Spleen (tissue), 11 donors: ENCODE results near the gene ASF1B. TPM values are rescaled to one million over a fixed set of nuclear protein-coding genes. Genes with fewer than 3 reads are reported as not detected.

ENCODE experiments used
- DNase-seq: peaks from one replicate; pipeline ENCODE4 v3.0.0-alpha.2; 2020
- H3K27ac ChIP-seq, 8 donors: fragments of 200-600 bp; sonication (generic) in 7 of 8; 1 replicate in 4 of 8; 2 replicates in 4 of 8; pipeline versions ENCODE4 v1.5.0 to v1.8.0; 2016 to 2021; ENCODE audit warnings: inconsistent platforms in 4 of 8, mild to moderate bottlenecking in 4 of 8, moderate library complexity in 1 of 8
- H3K27me3 ChIP-seq, 7 donors: fragments of 200-600 bp; sonication (generic) in 6 of 7; replicated peaks in 1 of 7; 1 replicate in 4 of 7; 2 replicates in 3 of 7; pipeline versions ENCODE4 v1.5.0 to v1.8.0; 2016 to 2021; ENCODE audit warnings: inconsistent platforms in 3 of 7, mild to moderate bottlenecking in 1 of 7
- H3K36me3 ChIP-seq, 6 donors: fragments of 200-600 bp; sonication (generic) in 5 of 6; 1 replicate in 4 of 6; 2 replicates in 2 of 6; pipeline versions ENCODE4 v1.5.0 to v1.8.0; 2016 to 2021; ENCODE audit warnings: inconsistent platforms in 2 of 6
- H3K4me1 ChIP-seq, 6 donors: fragments of 200-600 bp; sonication (generic) in 5 of 6; 1 replicate in 3 of 6; 2 replicates in 3 of 6; pipeline versions ENCODE4 v1.5.0 to v1.8.0; 2016 to 2021; ENCODE audit warnings: inconsistent platforms in 3 of 6
- H3K4me3 ChIP-seq, 8 donors: fragments of 200-600 bp; sonication (generic) in 7 of 8; 1 replicate in 4 of 8; 2 replicates in 4 of 8; pipeline versions ENCODE4 v1.5.0 to v1.8.0; 2016 to 2021; ENCODE audit warnings: inconsistent platforms in 4 of 8, mild to moderate bottlenecking in 4 of 8, moderate library complexity in 2 of 8
- H3K9me3 ChIP-seq, 8 donors: fragments of 200-600 bp; sonication (generic) in 7 of 8; 1 replicate in 4 of 8; 2 replicates in 4 of 8; pipeline versions ENCODE4 v1.5.0 to v1.8.0; 2016 to 2021; ENCODE audit warnings: inconsistent platforms in 4 of 8
- CTCF ChIP-seq, 11 experiments: fragments of 200-600 bp in 7 of 11; fragments of 450-650 bp in 4 of 11; sonication (generic) in 4 of 11; IDR thresholded peaks in 8 of 11; conservative IDR thresholded peaks in 3 of 11; 1 replicate in 7 of 11; 2 replicates in 4 of 11; pipeline versions ENCODE4 v1.4.0 to v1.8.0; 2016 to 2021; ENCODE audit warnings: antibody characterized with exemption in 11 of 11, inconsistent platforms in 4 of 11, mild to moderate bottlenecking in 1 of 11
- POLR2A ChIP-seq, 3 donors: fragments of 450-650 bp; IDR thresholded peaks; one replicate each; pipeline ENCODE4 v1.5.1; 2017; ENCODE audit warnings: antibody characterized with exemption in 3 of 3, mild to moderate bottlenecking in 1 of 3
- POLR2AphosphoS5 ChIP-seq, 3 donors: sonication (generic); formaldehyde crosslinking; IDR thresholded peaks; one replicate each; pipeline ENCODE4 v1.5.1; 2017; ENCODE audit warnings: antibody characterized with exemption in 3 of 3
- WGBS, 5 donors: extraction: QIAGEN DNeasy Blood & Tissue Kit in 3 of 5; methylation state at CpG; one replicate each; pipeline versions ENCODE4 v1.1.5 to v1.1.7; 2013 to 2018; 5-methylcytosine and 5-hydroxymethylcytosine counted together
- intact Hi-C: fragments of 100-400 bp; cut with DNase I; formaldehyde crosslinking; loops from one replicate; pipeline ENCODE4 v1.15.0; 2023; ENCODE audit warnings: low total_unique reads
- polyA plus RNA-seq, 3 donors: library from polyadenylated mRNA; stranded (reverse); fragments of 200-250 nt; gene quantifications; one replicate each; pipeline ENCODE4 v1.2.1, GENCODE V29; 2013
- total RNA-seq, 7 donors: library from RNA; depleted of rRNA in 3 of 7; stranded (reverse); fragments of >200 nt in 3 of 7; fragmentation: NEBNext Ultra II Directional in 4 of 7; extraction: Animal tissue kit (Norgen Biotek cat#: 25700) in 4 of 7; gene quantifications; one replicate each; pipeline versions ENCODE4 v1.1.0 to v1.2.1, GENCODE V29; 2016 to 2021
- donor health status: healthy with polysubstance abuse.
- donor health status: DM: no; HTN: no; CAD: no; lungs with moderate emphysema.
- donor health status: DM: no; HTN: no; CAD: no.
- donor health status: Bipolar disorder and iron deficiency.
- donor health status: healthy.
- donor health status: DM: no; HTN: no; CAD: no.
- donor health status: DM: yes; HTN: yes; CAD: no.

The ASF1B gene
- total and polyA plus RNA-seq, 10 donors: 3.8 to 24.8 (median 8.6) TPM

DNA sequence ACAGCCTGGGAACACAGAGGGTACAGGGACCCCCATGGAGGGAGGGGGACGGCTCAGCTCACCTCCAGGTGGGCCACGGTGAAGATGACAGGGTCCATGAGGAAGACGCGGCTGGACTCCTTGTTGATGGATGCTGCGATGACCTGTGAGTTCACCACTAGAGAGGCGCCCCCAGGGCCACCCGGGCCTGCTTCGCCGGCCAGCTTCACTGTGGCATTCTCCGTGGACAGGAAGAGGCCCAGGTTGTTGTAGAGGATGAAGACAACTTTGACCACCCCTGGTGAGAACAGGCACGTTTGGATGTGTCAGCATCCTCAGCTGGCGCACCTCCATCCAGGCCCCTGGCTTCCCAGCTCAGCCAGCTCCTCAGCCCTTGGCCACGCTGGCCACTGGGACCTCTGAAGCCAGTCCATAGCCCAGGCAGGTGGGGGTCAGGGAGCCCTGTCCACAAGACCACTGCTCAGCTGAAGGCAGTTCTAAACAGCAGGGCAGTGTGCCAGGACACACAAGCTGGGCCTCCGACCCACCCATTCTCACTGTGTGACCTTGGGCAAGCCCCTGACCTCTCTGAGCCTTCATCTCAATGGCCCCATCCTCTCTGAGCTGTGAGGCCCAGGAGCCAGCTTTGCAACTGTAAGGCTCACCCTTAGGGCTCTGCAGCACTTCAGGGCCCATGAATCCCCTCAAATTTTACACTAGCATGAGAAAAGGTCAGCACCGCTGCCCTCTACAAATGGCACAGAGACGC lies 22.1 kb upstream of the ASF1B start:
- Histone ChIP-seq H3K27ac (no peak overlapping the region), H3K27me3 (no peaks in the 10 kb centered on the region), H3K4me1 (no peaks in the 10 kb centered on the region), H3K4me3 (no peak overlapping the region), H3K36me3 (peaks cover 3 to 63% (median 26%) of the 10 kb centered on the region in 6 donors), H3K9me3 (no peaks in the 10 kb centered on the region)
- DNase-seq: no peak
- intact Hi-C loops: no loop called here
- 82 to 93% (median 87%) methylated on average over 5 to 16 of the region's 16 CpGs for WGBS, 5 donors
- TF ChIP-seq CTCF (IDR thresholded peaks at IDR 0.05 in 8 of 11, conservative IDR thresholded peaks at IDR 0.05 in 3 of 11) (no peak), POLR2AphosphoS5 (IDR thresholded peaks at IDR 0.05) (peak in 1 of 3 donors; percentile 17)

GRCh38 chr19:14156971-14157717 lies 20.8 kb upstream of the ASF1B start:
- Histone ChIP-seq H3K4me3 (no peak overlapping the region), H3K27ac (no peak overlapping the region), H3K4me1 (no peaks in the 10 kb centered on the region), H3K9me3 (no peaks in the 10 kb centered on the region), H3K27me3 (no peaks in the 10 kb centered on the region), H3K36me3 (peaks cover 3 to 62% (median 26%) of the 10 kb centered on the region in 6 donors)
- WGBS, 5 donors: 89 to 97% (median 93%) methylated on average over 20 to 26 of the region's 26 CpGs
- DNase-seq: no peak
- intact Hi-C loops: no loop called here
- peak in 1 of 3 donors; percentile 8 for TF ChIP-seq POLR2AphosphoS5 (IDR thresholded peaks at IDR 0.05)
- TF ChIP-seq CTCF (IDR thresholded peaks at IDR 0.05 in 8 of 11, conservative IDR thresholded peaks at IDR 0.05 in 3 of 11): no peak

GRCh38 chr19:14156122-14156521 lies 19.7 kb upstream of the ASF1B start:
- no peak overlapping the region for H3K27ac ChIP-seq
- peaks cover 0 to 2% (median 0%) of the 10 kb centered on the region in 6 donors for H3K4me1 ChIP-seq
- TF ChIP-seq POLR2A (IDR thresholded peaks at IDR 0.05): no peak
- TF ChIP-seq POLR2AphosphoS5 (IDR thresholded peaks at IDR 0.05): peak in 1 of 3 donors; percentile 7
- no peak for TF ChIP-seq CTCF (IDR thresholded peaks at IDR 0.05 in 8 of 11, conservative IDR thresholded peaks at IDR 0.05 in 3 of 11)
- H3K4me3 ChIP-seq: no peak overlapping the region
- peaks cover 3 to 70% (median 26%) of the 10 kb centered on the region in 6 donors for H3K36me3 ChIP-seq
- DNase-seq: no peak
- H3K9me3 ChIP-seq: no peaks in the 10 kb centered on the region
- intact Hi-C loops: no loop called here
- 93 to 98% (median 94%) methylated on average over 5 to 12 of the region's 12 CpGs for WGBS, 5 donors
- no peaks in the 10 kb centered on the region for H3K27me3 ChIP-seq

DNA sequence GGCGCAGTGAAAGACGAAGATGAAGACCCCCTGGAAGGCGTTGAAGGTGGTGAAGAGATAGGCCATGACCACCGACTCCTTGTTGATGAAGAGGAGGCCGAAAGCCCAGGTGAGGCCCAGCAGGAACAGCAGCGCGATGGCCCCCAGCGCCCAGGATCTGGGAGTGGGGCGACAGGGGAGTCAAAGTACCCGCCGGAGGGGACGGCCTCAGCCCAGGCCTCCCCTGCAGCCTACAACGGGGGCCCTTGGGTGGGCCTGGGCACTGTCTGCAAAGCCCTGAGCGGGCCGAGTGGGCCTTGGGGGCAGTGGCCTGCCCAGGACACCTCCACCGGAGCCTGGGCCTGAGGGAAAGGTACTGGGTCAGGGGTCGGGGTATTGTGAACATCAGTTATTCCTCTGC lies 19.0 kb upstream of the ASF1B start:
- Histone ChIP-seq H3K27me3 (no peaks in the 10 kb centered on the region), H3K9me3 (no peaks in the 10 kb centered on the region), H3K36me3 (peaks cover 3 to 72% (median 26%) of the 10 kb centered on the region in 6 donors), H3K4me1 (peaks cover under 1 to 10% (median 5%) of the 10 kb centered on the region in 6 donors), H3K27ac (no peak overlapping the region), H3K4me3 (no peak overlapping the region)
- TF ChIP-seq CTCF (IDR thresholded peaks at IDR 0.05 in 8 of 11, conservative IDR thresholded peaks at IDR 0.05 in 3 of 11) (no peak), POLR2A (IDR thresholded peaks at IDR 0.05) (no peak), POLR2AphosphoS5 (IDR thresholded peaks at IDR 0.05) (peak in 1 of 3 donors; percentile 29)
- intact Hi-C loops: no loop called here
- no peak for DNase-seq
- WGBS, 5 donors: 88 to 98% (median 96%) methylated on average over 9 to 17 of the region's 17 CpGs
